ENCODE results near the gene ZYX.

DNA sequence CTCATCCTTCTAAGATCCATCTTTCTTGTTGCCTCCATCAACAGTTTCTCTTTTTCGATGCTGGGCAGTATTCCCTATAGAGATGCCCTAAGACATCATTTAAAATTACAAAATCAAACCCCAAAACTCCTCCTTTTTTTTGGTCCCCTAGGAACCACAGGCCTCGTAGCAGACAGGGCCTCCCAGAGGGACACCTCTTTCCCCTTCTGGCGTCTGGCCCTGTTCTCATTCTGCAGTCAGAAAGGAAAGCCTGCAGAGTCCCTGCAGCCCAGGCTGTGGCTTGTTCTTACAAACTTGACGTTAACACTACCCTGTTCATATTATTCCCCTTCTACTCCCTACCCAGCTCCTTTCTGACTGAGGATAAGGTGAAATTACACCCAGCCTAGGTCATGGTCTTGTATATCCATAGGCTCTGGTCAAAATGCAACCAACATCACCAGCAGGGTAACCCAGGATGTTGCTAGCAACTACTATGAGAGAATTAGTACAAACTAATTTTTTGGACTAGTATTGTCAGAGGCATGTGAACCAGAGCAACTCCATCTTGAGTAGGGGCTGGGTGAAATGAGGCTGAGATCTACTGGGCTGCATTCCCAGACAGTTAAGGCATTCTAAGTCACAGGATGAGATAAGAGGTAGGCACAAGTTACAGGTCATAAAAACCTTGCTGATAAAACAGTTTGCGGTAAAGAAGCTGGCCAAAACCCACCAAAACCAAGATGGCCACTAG lies 31.0 kb downstream of the ZYX start:
- TF ChIP-seq, protein P1, sequence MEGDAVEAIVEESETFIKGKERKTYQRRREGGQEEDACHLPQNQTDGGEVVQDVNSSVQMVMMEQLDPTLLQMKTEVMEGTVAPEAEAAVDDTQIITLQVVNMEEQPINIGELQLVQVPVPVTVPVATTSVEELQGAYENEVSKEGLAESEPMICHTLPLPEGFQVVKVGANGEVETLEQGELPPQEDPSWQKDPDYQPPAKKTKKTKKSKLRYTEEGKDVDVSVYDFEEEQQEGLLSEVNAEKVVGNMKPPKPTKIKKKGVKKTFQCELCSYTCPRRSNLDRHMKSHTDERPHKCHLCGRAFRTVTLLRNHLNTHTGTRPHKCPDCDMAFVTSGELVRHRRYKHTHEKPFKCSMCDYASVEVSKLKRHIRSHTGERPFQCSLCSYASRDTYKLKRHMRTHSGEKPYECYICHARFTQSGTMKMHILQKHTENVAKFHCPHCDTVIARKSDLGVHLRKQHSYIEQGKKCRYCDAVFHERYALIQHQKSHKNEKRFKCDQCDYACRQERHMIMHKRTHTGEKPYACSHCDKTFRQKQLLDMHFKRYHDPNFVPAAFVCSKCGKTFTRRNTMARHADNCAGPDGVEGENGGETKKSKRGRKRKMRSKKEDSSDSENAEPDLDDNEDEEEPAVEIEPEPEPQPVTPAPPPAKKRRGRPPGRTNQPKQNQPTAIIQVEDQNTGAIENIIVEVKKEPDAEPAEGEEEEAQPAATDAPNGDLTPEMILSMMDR (conservative IDR thresholded peaks at IDR 0.05 in 1 of 2, IDR thresholded peaks at IDR 0.05 in 1 of 2; ENCODE audit: extremely low read depth in 1 of 2, insufficient read depth in 1 of 2, low read depth in 1 of 2, low read length in 2 of 2) = no peak
- TF ChIP-seq EZH2 (IDR thresholded peaks at IDR 0.05; ENCODE audit: borderline replicate concordance, low read length) = no peak
